SK-N-SH treated with all-trans-retinoic acid at 6 μM for 48 hours (cell line): ENCODE measurements around the gene ACTL7B.

Experiments
- PATZ1 ChIP-seq: fragments of 250-450 bp; sonication (Bioruptor Pico); IDR thresholded peaks from 2 replicates; pipeline ENCODE4 v1.8.0; 2020; ENCODE audit warnings: mild to moderate bottlenecking, moderate library complexity, borderline replicate concordance
- SNAI2 ChIP-seq: fragments of 250-450 bp; sonication (Bioruptor Pico); IDR thresholded peaks from 2 replicates; pipeline ENCODE4 v1.5.0; 2020; ENCODE audit warnings: mild to moderate bottlenecking, moderate library complexity
- ZFP3 ChIP-seq: fragments of 250-450 bp; sonication (Bioruptor Pico); IDR thresholded peaks from 2 replicates; pipeline ENCODE4 v1.5.0; 2020; ENCODE audit warnings: mild to moderate bottlenecking, moderate library complexity
- ZNF565 ChIP-seq: fragments of 450-650 bp; formaldehyde crosslinking; conservative IDR thresholded peaks from 2 replicates; pipeline ENCODE4 v1.5.0; 2020; ENCODE audit warnings: low read depth, mild to moderate bottlenecking, moderate library complexity

- TF ChIP-seq PATZ1 (no peak), SNAI2 (no peak), ZFP3 (CRISPR knock-in tag) (no peak), ZNF565 (CRISPR knock-in tag) (no peak)
These were observed 26.5 kb upstream of the ACTL7B start for GRCh38 chr9:108882052-108882888.
